Measurements from ENCODE around the gene ITSN2.
"Not testable (repeated sequence)": the region's sequence is repeated elsewhere in the genome, so short reads cannot be mapped to it uniquely, and the experiment has no call there.

The ITSN2 gene

DNA sequence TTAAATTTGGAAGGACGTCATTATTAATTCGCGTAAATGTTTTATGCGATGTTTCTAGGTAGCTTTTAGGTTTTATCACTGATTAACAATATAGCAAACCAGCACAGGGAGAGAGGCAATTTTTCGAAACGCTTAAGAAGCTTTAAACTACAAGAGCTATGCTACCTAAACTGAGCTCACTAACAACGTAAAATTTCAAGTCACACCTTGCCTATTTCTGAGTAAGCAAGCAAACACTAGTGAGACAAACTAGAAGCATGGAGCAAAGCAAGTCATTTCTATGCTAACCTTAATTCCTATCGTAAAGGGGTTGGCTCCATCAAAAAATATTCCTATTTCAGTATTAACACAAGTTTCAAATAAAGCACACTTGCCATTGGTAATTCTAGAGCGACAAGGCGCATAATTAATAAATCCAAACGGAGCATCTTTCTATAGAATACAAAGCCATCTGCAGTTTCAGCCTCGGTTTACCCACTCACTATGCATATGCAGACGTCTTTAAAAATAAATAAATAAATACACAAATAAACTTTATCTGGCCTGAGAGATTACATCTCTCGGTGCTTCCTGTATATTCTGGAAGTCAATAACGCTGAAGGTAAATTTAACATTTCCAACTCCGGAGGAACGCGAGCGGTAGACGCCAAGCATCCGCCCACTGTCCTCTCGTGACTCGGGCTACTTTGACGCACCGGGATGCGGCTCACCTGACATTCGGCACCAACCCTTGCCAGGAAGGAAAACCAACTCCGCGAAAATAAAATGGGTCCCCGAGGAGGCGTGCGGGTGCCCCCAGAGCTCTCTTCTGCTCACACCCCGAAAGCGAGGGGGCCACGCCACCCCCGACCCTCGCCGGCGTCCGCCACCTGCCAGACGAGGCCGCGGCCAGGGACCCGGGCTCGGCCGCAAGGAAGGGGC, 947 bp downstream of the ITSN2 start:
- ATAC-seq = peak; percentile 7
- TF ChIP-seq CSDC2 (CRISPR knock-in tag; IDR thresholded peaks at IDR 0.05) (no peak), ZNF8 (CRISPR knock-in tag; IDR thresholded peaks at IDR 0.05) (0 out of 2 replicates have a peak, but pooled peaks have one; percentile 8)

DNA sequence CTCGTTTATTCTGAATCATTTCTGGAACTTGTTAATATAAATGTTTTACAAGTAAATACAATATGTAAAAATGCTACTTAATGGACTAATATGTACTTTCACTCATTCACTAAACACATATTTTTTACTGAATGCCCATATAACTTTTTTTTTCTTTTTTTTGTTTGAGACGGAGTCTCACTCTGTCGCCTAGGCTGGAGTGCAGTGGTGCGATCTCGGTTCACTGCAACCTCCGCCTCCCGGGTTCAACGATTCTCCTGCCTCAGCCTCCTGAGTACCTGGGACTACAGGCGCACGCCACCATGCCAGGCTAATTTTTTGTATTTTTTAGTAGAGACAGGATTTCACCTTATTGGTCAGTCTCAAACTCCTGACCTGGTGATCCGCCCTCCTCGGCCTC, 2.6 kb downstream of the ITSN2 start:
- ATAC-seq = not testable (repeated sequence)

DNA sequence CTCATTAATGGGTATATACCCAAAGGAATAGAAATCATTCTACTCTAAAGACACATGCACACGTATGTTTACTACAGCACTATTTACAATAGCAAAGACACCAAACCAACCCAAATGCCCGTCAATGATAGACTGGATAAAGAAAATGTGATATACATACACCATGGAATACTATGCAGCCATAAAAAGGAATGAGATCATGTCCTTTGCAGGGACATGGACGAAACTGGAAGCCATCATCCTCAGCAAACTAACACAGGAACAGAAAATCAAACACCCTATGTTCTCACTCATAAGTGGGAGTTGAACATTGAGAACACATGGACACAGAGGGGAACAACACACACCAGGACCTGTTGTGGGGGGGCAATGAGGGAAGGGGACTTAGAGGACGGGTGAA, 3.2 kb downstream of the ITSN2 start:
- ATAC-seq = not testable (repeated sequence)

DNA sequence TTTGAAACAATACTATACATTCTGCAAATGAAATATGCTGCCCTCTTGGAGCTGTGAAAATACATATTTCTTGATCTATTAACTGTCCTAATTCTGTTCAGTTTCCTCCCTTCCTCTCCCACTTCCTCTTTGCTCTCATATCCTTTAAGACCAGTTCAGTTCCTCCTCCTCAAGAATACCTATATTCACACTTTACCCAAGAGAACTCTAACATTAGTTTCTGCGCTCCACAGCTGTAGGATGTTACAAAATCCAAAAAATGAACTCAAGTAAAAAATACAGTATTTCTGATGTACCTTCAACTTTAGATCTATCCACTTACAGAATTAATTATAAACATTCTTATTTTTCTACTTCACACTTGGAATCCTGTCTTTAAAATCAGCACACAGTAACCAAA, 5.4 kb downstream of the ITSN2 start:
- TF ChIP-seq, protein P1, sequence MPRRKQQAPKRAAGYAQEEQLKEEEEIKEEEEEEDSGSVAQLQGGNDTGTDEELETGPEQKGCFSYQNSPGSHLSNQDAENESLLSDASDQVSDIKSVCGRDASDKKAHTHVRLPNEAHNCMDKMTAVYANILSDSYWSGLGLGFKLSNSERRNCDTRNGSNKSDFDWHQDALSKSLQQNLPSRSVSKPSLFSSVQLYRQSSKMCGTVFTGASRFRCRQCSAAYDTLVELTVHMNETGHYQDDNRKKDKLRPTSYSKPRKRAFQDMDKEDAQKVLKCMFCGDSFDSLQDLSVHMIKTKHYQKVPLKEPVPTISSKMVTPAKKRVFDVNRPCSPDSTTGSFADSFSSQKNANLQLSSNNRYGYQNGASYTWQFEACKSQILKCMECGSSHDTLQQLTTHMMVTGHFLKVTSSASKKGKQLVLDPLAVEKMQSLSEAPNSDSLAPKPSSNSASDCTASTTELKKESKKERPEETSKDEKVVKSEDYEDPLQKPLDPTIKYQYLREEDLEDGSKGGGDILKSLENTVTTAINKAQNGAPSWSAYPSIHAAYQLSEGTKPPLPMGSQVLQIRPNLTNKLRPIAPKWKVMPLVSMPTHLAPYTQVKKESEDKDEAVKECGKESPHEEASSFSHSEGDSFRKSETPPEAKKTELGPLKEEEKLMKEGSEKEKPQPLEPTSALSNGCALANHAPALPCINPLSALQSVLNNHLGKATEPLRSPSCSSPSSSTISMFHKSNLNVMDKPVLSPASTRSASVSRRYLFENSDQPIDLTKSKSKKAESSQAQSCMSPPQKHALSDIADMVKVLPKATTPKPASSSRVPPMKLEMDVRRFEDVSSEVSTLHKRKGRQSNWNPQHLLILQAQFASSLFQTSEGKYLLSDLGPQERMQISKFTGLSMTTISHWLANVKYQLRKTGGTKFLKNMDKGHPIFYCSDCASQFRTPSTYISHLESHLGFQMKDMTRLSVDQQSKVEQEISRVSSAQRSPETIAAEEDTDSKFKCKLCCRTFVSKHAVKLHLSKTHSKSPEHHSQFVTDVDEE (CRISPR knock-in tag; IDR thresholded peaks at IDR 0.05) = no peak
- no peak for TF ChIP-seq CSDC2 (CRISPR knock-in tag; IDR thresholded peaks at IDR 0.05)
- ATAC-seq = no peak

DNA sequence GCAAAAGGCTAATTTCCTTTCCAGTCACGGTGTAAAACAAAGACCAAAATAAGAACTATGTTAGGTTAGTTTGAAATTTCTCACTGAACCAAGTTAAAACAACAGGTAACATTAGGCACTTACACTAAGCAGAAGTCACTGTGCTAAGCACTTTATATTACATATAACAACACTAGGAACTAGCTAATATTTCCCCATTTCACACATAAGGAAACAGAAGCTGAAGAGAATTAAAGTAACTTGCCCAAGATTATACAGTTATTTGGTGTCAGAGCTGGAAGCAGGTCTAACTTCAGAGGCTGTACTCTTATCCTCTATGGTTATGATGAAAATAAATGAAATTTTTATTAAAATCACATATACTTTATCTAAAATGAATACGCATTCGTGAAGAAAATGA, 5.9 kb downstream of the ITSN2 start:
- no peak for ATAC-seq
- TF ChIP-seq ZFP3 (CRISPR knock-in tag; IDR thresholded peaks at IDR 0.05) = no peak
- TF ChIP-seq CSDC2 (CRISPR knock-in tag; IDR thresholded peaks at IDR 0.05) = no peak
- TF ChIP-seq, protein P2, sequence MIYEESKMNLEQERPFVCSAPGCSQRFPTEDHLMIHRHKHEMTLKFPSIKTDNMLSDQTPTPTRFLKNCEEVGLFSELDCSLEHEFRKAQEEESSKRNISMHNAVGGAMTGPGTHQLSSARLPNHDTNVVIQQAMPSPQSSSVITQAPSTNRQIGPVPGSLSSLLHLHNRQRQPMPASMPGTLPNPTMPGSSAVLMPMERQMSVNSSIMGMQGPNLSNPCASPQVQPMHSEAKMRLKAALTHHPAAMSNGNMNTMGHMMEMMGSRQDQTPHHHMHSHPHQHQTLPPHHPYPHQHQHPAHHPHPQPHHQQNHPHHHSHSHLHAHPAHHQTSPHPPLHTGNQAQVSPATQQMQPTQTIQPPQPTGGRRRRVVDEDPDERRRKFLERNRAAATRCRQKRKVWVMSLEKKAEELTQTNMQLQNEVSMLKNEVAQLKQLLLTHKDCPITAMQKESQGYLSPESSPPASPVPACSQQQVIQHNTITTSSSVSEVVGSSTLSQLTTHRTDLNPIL (CRISPR knock-in tag; IDR thresholded peaks at IDR 0.05; ENCODE audit: low read depth) = no peak
- TF ChIP-seq, protein P3, sequence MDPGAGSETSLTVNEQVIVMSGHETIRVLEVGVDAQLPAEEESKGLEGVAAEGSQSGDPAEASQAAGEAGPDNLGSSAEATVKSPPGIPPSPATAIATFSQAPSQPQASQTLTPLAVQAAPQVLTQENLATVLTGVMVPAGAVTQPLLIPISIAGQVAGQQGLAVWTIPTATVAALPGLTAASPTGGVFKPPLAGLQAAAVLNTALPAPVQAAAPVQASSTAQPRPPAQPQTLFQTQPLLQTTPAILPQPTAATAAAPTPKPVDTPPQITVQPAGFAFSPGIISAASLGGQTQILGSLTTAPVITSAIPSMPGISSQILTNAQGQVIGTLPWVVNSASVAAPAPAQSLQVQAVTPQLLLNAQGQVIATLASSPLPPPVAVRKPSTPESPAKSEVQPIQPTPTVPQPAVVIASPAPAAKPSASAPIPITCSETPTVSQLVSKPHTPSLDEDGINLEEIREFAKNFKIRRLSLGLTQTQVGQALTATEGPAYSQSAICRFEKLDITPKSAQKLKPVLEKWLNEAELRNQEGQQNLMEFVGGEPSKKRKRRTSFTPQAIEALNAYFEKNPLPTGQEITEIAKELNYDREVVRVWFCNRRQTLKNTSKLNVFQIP (CRISPR knock-in tag; IDR thresholded peaks at IDR 0.05; ENCODE audit: borderline replicate concordance, low read depth) = no peak
- TF ChIP-seq BACH2 (CRISPR knock-in tag; IDR thresholded peaks at IDR 0.05; ENCODE audit: borderline replicate concordance) = no peak
- no peak for TF ChIP-seq TOX (CRISPR knock-in tag; IDR thresholded peaks at IDR 0.05; ENCODE audit: borderline replicate concordance)
- no peak for TF ChIP-seq ISL1 (CRISPR knock-in tag; IDR thresholded peaks at IDR 0.05)
- TF ChIP-seq ZC3H10 (CRISPR knock-in tag; IDR thresholded peaks at IDR 0.05) = no peak
- no peak for TF ChIP-seq ZNF565 (CRISPR knock-in tag; conservative IDR thresholded peaks at IDR 0.05; ENCODE audit: low read depth)
- no peak for TF ChIP-seq ZNF8 (CRISPR knock-in tag; IDR thresholded peaks at IDR 0.05)
- TF ChIP-seq ARNTL (CRISPR knock-in tag; IDR thresholded peaks at IDR 0.05; ENCODE audit: borderline replicate concordance, low read depth) = no peak
- no peak for TF ChIP-seq ESRRG (CRISPR knock-in tag; IDR thresholded peaks at IDR 0.05)
- no peak for TF ChIP-seq SNAI2 (CRISPR knock-in tag; IDR thresholded peaks at IDR 0.05)
- no peak for TF ChIP-seq RARB (CRISPR knock-in tag; IDR thresholded peaks at IDR 0.05)
- TF ChIP-seq TCF4 (CRISPR knock-in tag; IDR thresholded peaks at IDR 0.05; ENCODE audit: borderline replicate concordance) = no peak
- no peak for TF ChIP-seq GLIS3 (CRISPR knock-in tag; IDR thresholded peaks at IDR 0.05)
- TF ChIP-seq PPARA (CRISPR knock-in tag; IDR thresholded peaks at IDR 0.05; ENCODE audit: borderline replicate concordance) = no peak
- TF ChIP-seq ZNF70 (CRISPR knock-in tag; IDR thresholded peaks at IDR 0.05) = no peak
- no peak for TF ChIP-seq OSR1 (CRISPR knock-in tag; IDR thresholded peaks at IDR 0.05)

DNA sequence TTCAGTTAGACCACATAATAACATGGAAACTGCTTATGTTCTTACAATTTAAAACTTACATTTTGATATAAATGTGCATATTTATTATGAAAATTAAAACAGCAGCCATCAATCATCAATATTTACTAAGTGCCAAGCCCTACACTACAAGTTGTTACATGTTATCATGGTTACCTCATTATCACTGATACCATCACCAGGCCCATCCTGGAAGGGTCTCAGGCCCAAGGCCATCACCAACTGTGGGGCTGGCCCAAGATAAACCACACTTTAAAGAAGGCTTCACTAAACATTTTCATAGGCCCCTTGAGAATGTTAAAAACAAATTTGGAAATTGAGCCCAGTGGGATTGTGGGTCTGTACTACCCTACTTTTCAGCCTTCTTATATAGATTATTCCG, 6.4 kb downstream of the ITSN2 start:
- TF ChIP-seq PPARA (CRISPR knock-in tag; IDR thresholded peaks at IDR 0.05; ENCODE audit: borderline replicate concordance) = no peak
- no peak for TF ChIP-seq ISL1 (CRISPR knock-in tag; IDR thresholded peaks at IDR 0.05)
- TF ChIP-seq TCF4 (CRISPR knock-in tag; IDR thresholded peaks at IDR 0.05; ENCODE audit: borderline replicate concordance) = peak; percentile 15; the same call in 1 of the 2 replicates
- TF ChIP-seq ARNTL (CRISPR knock-in tag; IDR thresholded peaks at IDR 0.05; ENCODE audit: borderline replicate concordance, low read depth) = no peak
- TF ChIP-seq ZFP3 (CRISPR knock-in tag; IDR thresholded peaks at IDR 0.05) = no peak
- TF ChIP-seq ZC3H10 (CRISPR knock-in tag; IDR thresholded peaks at IDR 0.05) = no peak
- no peak for TF ChIP-seq ZNF70 (CRISPR knock-in tag; IDR thresholded peaks at IDR 0.05)
- TF ChIP-seq, protein P1 (CRISPR knock-in tag; IDR thresholded peaks at IDR 0.05) = no peak
- TF ChIP-seq, protein P3 (CRISPR knock-in tag; IDR thresholded peaks at IDR 0.05; ENCODE audit: borderline replicate concordance, low read depth) = no peak
- no peak for ATAC-seq
